OCI-LY1 (cell line): ENCODE measurements around the gene ATG9B.

Experiments used
- H2AFZ ChIP-seq: fragments of 200-600 bp; sonication (generic), shearing (Covaris generic); 2 replicates; pipeline ENCODE4 v1.6.0; 2014; ENCODE audit warnings: antibody characterized with exemption, mild to moderate bottlenecking, low read length
- H3F3A ChIP-seq: fragments of 200-600 bp; sonication (generic), shearing (Covaris generic); 2 replicates; pipeline ENCODE4 v1.6.0; 2014; ENCODE audit warnings: mild to moderate bottlenecking, antibody characterized with exemption, low read length, moderate library complexity; ENCODE audit not compliant: insufficient read depth
- H3K27ac ChIP-seq: fragments of 200-600 bp; sonication (generic); 2 replicates; pipeline ENCODE4 v1.5.1; 2014; ENCODE audit warnings: low read length, mixed run types, mild to moderate bottlenecking, low read depth; ENCODE audit not compliant: poor library complexity, severe bottlenecking
- H3K27me3 ChIP-seq: fragments of 200-600 bp; sonication (generic); 2 replicates; pipeline ENCODE4 v1.6.0; 2014; ENCODE audit warnings: antibody characterized with exemption, mild to moderate bottlenecking, low read length, moderate library complexity; ENCODE audit not compliant: insufficient read depth
- H3K36me3 ChIP-seq: fragments of 200-600 bp; sonication (generic); 2 replicates; pipeline ENCODE4 v1.6.1; 2014; ENCODE audit warnings: mild to moderate bottlenecking, antibody characterized with exemption, low read length, moderate library complexity, mixed read lengths; ENCODE audit not compliant: insufficient read depth
- H3K4me1 ChIP-seq: fragments of 200-600 bp; sonication (generic); 2 replicates; pipeline ENCODE4 v1.5.1; 2014; ENCODE audit warnings: mild to moderate bottlenecking, low read length, moderate library complexity; ENCODE audit not compliant: insufficient read depth, severe bottlenecking
- H3K4me2 ChIP-seq: fragments of 200-600 bp; sonication (generic), shearing (Covaris generic); 2 replicates; pipeline ENCODE4 v1.6.1; 2014; ENCODE audit warnings: low read length
- H3K4me3 ChIP-seq: fragments of 200-600 bp; sonication (generic); 2 replicates; pipeline ENCODE4 v1.5.1; 2014; ENCODE audit warnings: low read length, low read depth, mild to moderate bottlenecking, mixed read lengths; ENCODE audit not compliant: poor library complexity, severe bottlenecking
- H3K79me2 ChIP-seq: fragments of 200-600 bp; shearing (Covaris generic); 2 replicates; pipeline ENCODE4 v1.6.1; 2016; ENCODE audit warnings: mixed run types, low read length, mixed read lengths; ENCODE audit not compliant: insufficient read depth
- H3K9ac ChIP-seq: fragments of 200-600 bp; sonication (generic), shearing (Covaris generic); 2 replicates; pipeline ENCODE4 v1.6.1; 2014; ENCODE audit warnings: mild to moderate bottlenecking, low read length, mixed read lengths
- H3K9me2 ChIP-seq: fragments of 200-600 bp; sonication (generic), shearing (Covaris generic); 2 replicates; pipeline ENCODE4 v1.6.1; 2014; ENCODE audit warnings: low read depth, mild to moderate bottlenecking, low read length, mixed read lengths
- H3K9me3 ChIP-seq: fragments of 200-600 bp; shearing (Covaris generic); 2 replicates; pipeline ENCODE4 v1.6.1; 2014; ENCODE audit warnings: low read length, mixed read lengths
- H4K20me1 ChIP-seq: fragments of 200-600 bp; sonication (generic), shearing (Covaris generic); 2 replicates; pipeline ENCODE4 v1.6.0; 2016; ENCODE audit warnings: mild to moderate bottlenecking, low read length; ENCODE audit not compliant: insufficient read depth
- CTCF ChIP-seq: fragments of 200-600 bp; sonication (generic), shearing (Covaris generic); IDR thresholded peaks from 2 replicates; pipeline ENCODE4 v1.5.1; 2017; ENCODE audit warnings: mild to moderate bottlenecking, antibody characterized with exemption, low read length, moderate library complexity, mixed read lengths
- EZH2 ChIP-seq: fragments of 200-600 bp; sonication (generic), shearing (Covaris generic); IDR thresholded peaks from 2 replicates; pipeline ENCODE4 v1.8.0; 2017; ENCODE audit warnings: borderline replicate concordance, mixed run types, mild to moderate bottlenecking, antibody characterized with exemption, low read length, moderate library complexity, mixed read lengths

Gene ATG9B

GRCh38 chr7:151024435-151025056 is at the start of gene ATG9B:
Gene ATG9B (minus strand): TSS chr7:151024494. CDS start chr7:151024423, 71 bp downstream.
- H3K4me2 ChIP-seq = no peak within 1 kb of the TSS
- TF ChIP-seq EZH2 (no peak), CTCF (no peak)
- H3K79me2 ChIP-seq = no peaks in the 10 kb centered on the region
- no peaks in the 10 kb centered on the region for H3K9me3 ChIP-seq
- H4K20me1 ChIP-seq = no peaks in the 10 kb centered on the region
- no peaks in the 10 kb centered on the region for H3K36me3 ChIP-seq
- H3K9ac ChIP-seq = no peak within 1 kb of the TSS
- no peak within 1 kb of the TSS for H3K4me3 ChIP-seq
- H3K27ac ChIP-seq = no peak within 1 kb of the TSS
- peaks cover 18% of the 10 kb centered on the region for H3K4me1 ChIP-seq
- no peaks in the 10 kb centered on the region for H3F3A ChIP-seq
- no peak within 1 kb of the TSS for H2AFZ ChIP-seq
- no peaks in the 10 kb centered on the region for H3K9me2 ChIP-seq
- peaks cover 4% of the 10 kb centered on the region for H3K27me3 ChIP-seq

- Histone ChIP-seq H4K20me1 (no peaks in the 10 kb centered on the region), H2AFZ (no peak overlapping the region), H3K4me1 (peaks cover 10% of the 10 kb centered on the region), H3K9me3 (no peaks in the 10 kb centered on the region), H3K36me3 (peaks cover 80% of the 10 kb centered on the region), H3K9ac (no peak overlapping the region), H3K4me2 (no peak overlapping the region), H3K9me2 (no peaks in the 10 kb centered on the region), H3F3A (peaks cover 4% of the 10 kb centered on the region; the same call in 1 of the 2 replicates), H3K27ac (no peak overlapping the region), H3K4me3 (no peak overlapping the region), H3K27me3 (no peaks in the 10 kb centered on the region), H3K79me2 (no peaks in the 10 kb centered on the region)
- no peak for TF ChIP-seq CTCF
- TF ChIP-seq EZH2 = no peak
Observed at GRCh38 chr7:151073990-151074389, 49.7 kb upstream of the ATG9B start.

DNA sequence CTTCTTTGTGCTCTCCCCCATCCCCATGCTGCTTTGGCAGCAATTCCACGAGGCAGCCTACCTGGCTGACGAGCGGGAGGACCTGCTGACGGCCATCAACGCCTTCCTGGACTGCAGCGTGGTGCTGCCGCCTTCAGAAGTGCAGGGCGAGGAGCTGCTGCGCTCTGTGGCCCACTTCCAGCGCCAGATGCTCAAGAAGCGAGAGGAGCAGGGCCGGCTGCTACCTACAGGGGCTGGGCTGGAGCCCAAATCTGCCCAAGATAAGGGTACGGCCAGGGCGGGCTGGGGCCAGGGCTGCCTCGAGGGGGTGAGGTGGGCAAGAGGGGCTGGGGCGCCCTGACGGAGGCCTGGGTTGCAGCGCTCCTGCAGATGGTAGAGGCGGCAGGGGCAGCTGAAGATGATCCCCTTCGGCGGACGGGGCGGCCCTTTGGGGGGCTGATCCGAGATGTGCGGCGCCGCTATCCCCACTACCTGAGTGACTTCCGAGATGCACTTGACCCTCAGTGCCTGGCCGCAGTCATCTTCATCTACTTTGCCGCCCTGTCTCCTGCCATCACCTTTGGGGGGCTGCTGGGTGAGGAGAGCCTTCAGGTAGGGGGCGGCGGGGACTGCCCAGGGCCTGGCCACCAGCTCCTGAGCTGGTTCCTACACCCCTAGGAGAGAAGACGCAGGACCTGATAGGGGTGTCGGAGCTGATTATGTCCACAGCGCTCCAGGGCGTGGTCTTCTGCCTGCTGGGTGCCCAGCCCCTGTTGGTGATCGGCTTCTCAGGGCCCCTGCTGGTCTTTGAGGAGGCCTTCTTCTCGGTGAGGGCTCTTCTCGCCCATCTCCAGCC is 47.0 kb upstream of the ATG9B start:
- H3K4me2 ChIP-seq = no peak overlapping the region
- H3K9ac ChIP-seq = no peak overlapping the region
- H3K9me3 ChIP-seq = no peaks in the 10 kb centered on the region
- H3K4me3 ChIP-seq = no peak overlapping the region
- H3K79me2 ChIP-seq = no peaks in the 10 kb centered on the region
- peaks cover 90% of the 10 kb centered on the region for H3K36me3 ChIP-seq
- H3F3A ChIP-seq = no peaks in the 10 kb centered on the region
- no peaks in the 10 kb centered on the region for H3K9me2 ChIP-seq
- TF ChIP-seq EZH2 (no peak), CTCF (no peak)
- H3K27me3 ChIP-seq = no peaks in the 10 kb centered on the region
- no peaks in the 10 kb centered on the region for H3K4me1 ChIP-seq
- no peak overlapping the region for H3K27ac ChIP-seq
- no peaks in the 10 kb centered on the region for H4K20me1 ChIP-seq
- no peak overlapping the region for H2AFZ ChIP-seq
